HCT116 (cell line): ENCODE data around the gene OR9Q2. TPM values are rescaled to one million over a fixed set of nuclear protein-coding genes. Genes with fewer than 3 reads are reported as not detected.

Source experiments
- ATAC-seq: fragments of 200-7000 bp; cut with Tn5 transposase; 2 replicates; pipeline ENCODE4 v1.9.1; 2020; ENCODE audit warnings: mild to moderate bottlenecking, moderate library complexity
- BruUV-seq: library from RNA; stranded (reverse); fragments of 400-500 nt; replicated peaks from 2 replicates; lab custom pipeline; 2021; lab: Mats Ljungman, UMichigan
- CTCF ChIA-PET: fragments of 300-600 bp; sonication (Branson Sonifier 250); formaldehyde crosslinking; loops from one replicate; lab custom pipeline; 2021; ENCODE audit warnings: antibody characterized with exemption; lab: Charles Lee
- POLR2A ChIA-PET: fragments of 300-600, 350-600 bp; sonication (Branson Sonifier 250); formaldehyde crosslinking; loops from one replicate; lab custom pipeline; 2021; ENCODE audit warnings: antibody characterized with exemption; lab: Charles Lee
- RAD21 ChIA-PET, 2 experiments: fragments of 300-600 bp; sonication (Branson Sonifier 250); formaldehyde crosslinking; loops; one replicate each; lab custom pipeline; 2023; ENCODE audit warnings: low total read pairs in 2 of 2; ENCODE audit not compliant: uncharacterized antibody in 2 of 2, unreplicated experiment in 2 of 2, low non-redundant PET in 1 of 2; lab: Charles Lee
- DNase-seq: peaks from one replicate; pipeline ENCODE4 v3.0.0-alpha.2; 2010; ENCODE audit warnings: low read depth, low spot score
- H2AFZ ChIP-seq: fragments of 200-600 bp; shearing (Covaris generic), sonication (generic); 2 replicates; pipeline ENCODE4 v1.6.1; 2017; ENCODE audit warnings: low read depth, mixed run types, mixed read lengths, antibody characterized with exemption, low read length; ENCODE audit not compliant: poor library complexity, severe bottlenecking
- H3K27ac ChIP-seq: 2 replicates; pipeline ENCODE4 v1.5.1; 2012; ENCODE audit warnings: low read depth, low read length
- H3K27me3 ChIP-seq: fragments of 200-600 bp; sonication (generic); 2 replicates; pipeline ENCODE4 v1.6.1; 2016; ENCODE audit warnings: mixed run types, low read length, mixed read lengths; ENCODE audit not compliant: insufficient read depth
- H3K36me3 ChIP-seq, 2 experiments: fragments of 200-500 bp in 1 of 2; fragments of 200-600 bp in 1 of 2; sonication (Bioruptor generic) in 1 of 2; sonication (generic) in 1 of 2; 2 replicates each; pipeline versions ENCODE4 v1.5.1 to v1.6.1; 2014 to 2016; ENCODE audit warnings: low read length in 2 of 2, inconsistent platforms in 1 of 2, mixed read lengths in 1 of 2, mixed run types in 1 of 2; ENCODE audit not compliant: insufficient read depth in 2 of 2, control insufficient read depth in 1 of 2
- H3K4me1 ChIP-seq, 2 experiments: fragments of 200-600 bp in 1 of 2; sonication (generic) in 1 of 2; 2 replicates each; pipeline versions ENCODE4 v1.5.1 to v1.6.1; 2012 to 2017; ENCODE audit warnings: low read length in 2 of 2, inconsistent platforms in 1 of 2, mild to moderate bottlenecking in 1 of 2, mixed read lengths in 1 of 2, mixed run types in 1 of 2, moderate library complexity in 1 of 2; ENCODE audit not compliant: insufficient read depth in 2 of 2, control insufficient read depth in 1 of 2
- H3K4me2 ChIP-seq: fragments of 200-600 bp; sonication (generic); 2 replicates; pipeline ENCODE4 v1.6.1; 2017; ENCODE audit warnings: mixed run types, low read length, mixed read lengths
- H3K4me3 ChIP-seq, 2 experiments: fragments of 200-600 bp in 1 of 2; sonication (generic) in 1 of 2; replicated peaks in 1 of 2; 2 replicates each; pipeline ENCODE4 v1.5.1; 2011 to 2016; ENCODE audit warnings: low read length in 2 of 2, control low read depth in 1 of 2, low read depth in 1 of 2, mild to moderate bottlenecking in 1 of 2, mixed read lengths in 1 of 2, mixed run types in 1 of 2
- H3K79me2 ChIP-seq: fragments of 200-600 bp; sonication (generic); 2 replicates; pipeline ENCODE4 v1.6.1; 2017; ENCODE audit warnings: mild to moderate bottlenecking, mixed run types, low read length, moderate library complexity, mixed read lengths; ENCODE audit not compliant: insufficient read depth
- H3K9ac ChIP-seq: fragments of 200-600 bp; sonication (generic); 2 replicates; pipeline ENCODE4 v1.6.1; 2016; ENCODE audit warnings: low read length, mixed read lengths
- H3K9me2 ChIP-seq: fragments of 200-600 bp; sonication (generic), shearing (Covaris generic); 2 replicates; pipeline ENCODE4 v1.6.1; 2017; ENCODE audit warnings: mixed run types, mild to moderate bottlenecking, moderate library complexity; ENCODE audit not compliant: insufficient read depth
- H3K9me3 ChIP-seq, 2 experiments: fragments of 200-500 bp in 1 of 2; fragments of 200-600 bp in 1 of 2; sonication (Bioruptor generic) in 1 of 2; sonication (generic) in 1 of 2; 2 replicates each; pipeline ENCODE4 v1.6.1; 2014 to 2017; ENCODE audit warnings: low read length in 2 of 2, mixed read lengths in 2 of 2, inconsistent platforms in 1 of 2, low read depth in 1 of 2, mild to moderate bottlenecking in 1 of 2, mixed run types in 1 of 2, moderate library complexity in 1 of 2; ENCODE audit not compliant: control insufficient read depth in 1 of 2, insufficient read depth in 1 of 2
- H4K20me1 ChIP-seq: fragments of 200-600 bp; sonication (generic), shearing (Covaris generic); 2 replicates; pipeline ENCODE4 v1.6.1; 2017; ENCODE audit warnings: mixed run types, mild to moderate bottlenecking, moderate library complexity; ENCODE audit not compliant: insufficient read depth
- ATF3 ChIP-seq: IDR thresholded peaks from 2 replicates; pipeline ENCODE4 v1.6.1; 2012
- CBX3 ChIP-seq: IDR thresholded peaks from 2 replicates; pipeline ENCODE4 v1.6.1; 2012; ENCODE audit warnings: low read depth
- CEBPB ChIP-seq: IDR thresholded peaks from 2 replicates; pipeline ENCODE4 v1.6.1; 2012; ENCODE audit warnings: low read depth
- POLR2A ChIP-seq: IDR thresholded peaks from 2 replicates; pipeline ENCODE4 v1.7.0; 2011; ENCODE audit warnings: borderline replicate concordance; ENCODE audit not compliant: insufficient read depth, insufficient read length; ENCODE audit errors: extremely low read depth
- POLR2AphosphoS5 ChIP-seq: IDR thresholded peaks from 2 replicates; pipeline ENCODE4 v1.6.1; 2011; ENCODE audit warnings: mild to moderate bottlenecking, low read depth, low read length, moderate library complexity
- SIN3A ChIP-seq: IDR thresholded peaks from 2 replicates; pipeline ENCODE4 v1.6.1; 2012; ENCODE audit warnings: low read depth
- SP1 ChIP-seq: IDR thresholded peaks from 2 replicates; pipeline ENCODE4 v1.6.1; 2012; ENCODE audit warnings: low read depth
- SRF ChIP-seq: IDR thresholded peaks from 2 replicates; pipeline ENCODE4 v1.6.1; 2012; ENCODE audit warnings: low read depth
- ZFX ChIP-seq: fragments of 450-650 bp; IDR thresholded peaks from 2 replicates; pipeline ENCODE4 v1.6.1; 2017
- intact Hi-C: fragments of 100-400 bp; cut with micrococcal nuclease; formaldehyde crosslinking; loops from 2 replicates; pipeline ENCODE4 v1.10.0; 2022
- total RNA-seq: library from RNA; stranded (reverse); gene quantifications from one replicate; pipeline ENCODE4 v1.2.1, GENCODE V29; 2021; ENCODE audit not compliant: unreplicated experiment

OR9Q2 gene
- total RNA-seq, 1 experiment from 2014 or later = not detected

- CTCF ChIA-PET = no interaction called here
- DNase-seq (no peak), ATAC-seq (no peak)
- Histone ChIP-seq H3K27ac (no peak overlapping the region), H3K9me3 (no peaks in the 10 kb centered on the region), H3K4me2 (no peak overlapping the region), H3K4me3 (no peak overlapping the region), H3K36me3 (no peaks in the 10 kb centered on the region), H3K9me2 (no peaks in the 10 kb centered on the region), H3K9ac (no peak overlapping the region), H4K20me1 (no peaks in the 10 kb centered on the region), H3K4me1 (no peaks in the 10 kb centered on the region), H2AFZ (no peak overlapping the region), H3K79me2 (no peaks in the 10 kb centered on the region), H3K27me3 (no peaks in the 10 kb centered on the region; the same call in 1 of the 2 replicates)
- BruUV-seq = no TSS peak
- RAD21 ChIA-PET = no interaction called here
- intact Hi-C loops = no loop called here
- TF ChIP-seq SRF (no peak), SP1 (no peak), POLR2A (no peak), ZFX (no peak), ATF3 (no peak), CBX3 (no peak), POLR2AphosphoS5 (no peak), SIN3A (no peak), CEBPB (no peak)
- POLR2A ChIA-PET = no interaction called here
These were observed 39.2 kb downstream of the OR9Q2 start for GRCh38 chr11:58227956-58228615.

Other genes starting within 250 kb of the OR9Q2 start
- not detected for gene OR9Q1, start 165.2 kb upstream of the OR9Q2 start, total RNA-seq
- not detected for gene OR6Q1, start 158.1 kb upstream of the OR9Q2 start, total RNA-seq
- gene OR9I1, start 63.5 kb upstream of the OR9Q2 start, total RNA-seq = not detected
- gene OR1S2, start 15.1 kb downstream of the OR9Q2 start, total RNA-seq = not detected
- gene OR1S1, start 23.6 kb downstream of the OR9Q2 start, total RNA-seq = not detected
- not detected for gene OR10Q1, start 39.8 kb downstream of the OR9Q2 start, total RNA-seq
- gene OR10W1, start 79.2 kb downstream of the OR9Q2 start, total RNA-seq = not detected
- gene OR5B17, start 170.0 kb downstream of the OR9Q2 start, total RNA-seq = not detected
- gene OR5B3, start 217.8 kb downstream of the OR9Q2 start, total RNA-seq = not detected
- not detected for gene OR5B2, start 239.1 kb downstream of the OR9Q2 start, total RNA-seq